NCI-H187 treated with DMSO at 0.1 percent for 48 hours (cell line): ENCODE data around the gene SURF6.
"Not testable (repeated sequence)": the region's sequence is repeated elsewhere in the genome, so short reads cannot be mapped to it uniquely, and the experiment has no call there.

Experiments used
- DNase-seq: peaks from one replicate; lab custom pipeline; 2025; lab: John Stamatoyannopoulos, UW

Gene SURF6

GRCh38 chr9:133285252-133285775, 50.7 kb downstream of the SURF6 start:
- no peak for DNase-seq

GRCh38 chr9:133284362-133284761, 51.6 kb downstream of the SURF6 start:
- no peak for DNase-seq

- not testable (repeated sequence) for DNase-seq
Measured at GRCh38 chr9:133283255-133284032, 52.5 kb downstream of the SURF6 start.

GRCh38 chr9:133282464-133283238, 53.3 kb downstream of the SURF6 start:
- DNase-seq, result no peak

GRCh38 chr9:133280392-133280791, 55.6 kb downstream of the SURF6 start:
- DNase-seq, result no peak
